H1 (cell line): ENCODE measurements around the gene FAM50A. TPM values are rescaled to one million over a fixed set of nuclear protein-coding genes. Genes with fewer than 3 reads are reported as not detected.
A peak's percentile ranks its signal among the peaks of the same experiment; 100 is the strongest.

Source experiments
- CTCF ChIA-PET: fragments of 300-600 bp; sonication (Branson Sonifier 250); formaldehyde crosslinking; loops from one replicate; lab custom pipeline; 2021; ENCODE audit not compliant: partially characterized antibody; lab: Charles Lee
- POLR2A ChIA-PET: fragments of 300-600 bp; sonication (Branson Sonifier 250); formaldehyde crosslinking; loops from one replicate; lab custom pipeline; 2021; ENCODE audit warnings: inconsistent platforms; ENCODE audit not compliant: partially characterized antibody; lab: Charles Lee
- DNase-seq, 2 experiments: peaks; one replicate each; pipeline versions ENCODE4 v3.0.0 to v3.0.0-alpha.2; 2010 to 2022; ENCODE audit warnings: low spot score in 2 of 2, low read depth in 1 of 2, mixed read lengths in 1 of 2
- FAIRE-seq: peaks from 2 replicates; lab custom pipeline; 2011; peaks lifted over from hg19 to GRCh38; lab: Jason Lieb, UNC
- H2AFZ ChIP-seq: 2 replicates; pipeline ENCODE4 v1.8.1; 2012; ENCODE audit warnings: low read length, inconsistent platforms
- H2AK5ac ChIP-seq: 2 replicates; pipeline ENCODE4 v1.6.1; 2013; ENCODE audit warnings: low read depth, low read length
- H2BK120ac ChIP-seq: replicated peaks from 2 replicates; pipeline ENCODE3; 2013; ENCODE audit warnings: low read depth, low read length, inconsistent platforms
- H2BK12ac ChIP-seq: 2 replicates; pipeline ENCODE4 v1.6.1; 2013; ENCODE audit warnings: low read depth, low read length
- H2BK15ac ChIP-seq: 2 replicates; pipeline ENCODE4 v1.6.1; 2013; ENCODE audit warnings: low read length
- H2BK20ac ChIP-seq: 2 replicates; pipeline ENCODE4 v1.6.1; 2013; ENCODE audit warnings: low read length
- H2BK5ac ChIP-seq: 2 replicates; pipeline ENCODE4 v1.6.1; 2013; ENCODE audit warnings: low read depth, low read length
- H3K14ac ChIP-seq: 2 replicates; pipeline ENCODE4 v1.6.1; 2013; ENCODE audit warnings: inconsistent platforms; ENCODE audit not compliant: insufficient read length
- H3K18ac ChIP-seq: 2 replicates; pipeline ENCODE4 v1.6.1; 2013; ENCODE audit warnings: low read length; ENCODE audit errors: extremely low read depth
- H3K23ac ChIP-seq: 2 replicates; pipeline ENCODE4 v1.6.1; 2013; ENCODE audit warnings: inconsistent platforms; ENCODE audit not compliant: insufficient read length
- H3K23me2 ChIP-seq: 2 replicates; pipeline ENCODE4 v1.6.1; 2013; ENCODE audit warnings: low read depth, low read length
- H3K27ac ChIP-seq: 2 replicates; pipeline ENCODE4 v1.6.1; 2011; ENCODE audit warnings: low read depth, low read length, inconsistent platforms
- H3K27me3 ChIP-seq, 4 experiments: replicated peaks in 1 of 4; 1 replicate in 1 of 4; 2 replicates in 3 of 4; pipeline versions ENCODE4 v1.6.1 to v1.8.1; 2011 to 2013; ENCODE audit warnings: low read length in 3 of 4, mild to moderate bottlenecking in 3 of 4, inconsistent platforms in 2 of 4, mixed read lengths in 2 of 4, moderate library complexity in 1 of 4; ENCODE audit not compliant: control insufficient read depth in 3 of 4, insufficient read depth in 3 of 4; ENCODE audit errors: extremely low read depth in 1 of 4
- H3K36me3 ChIP-seq, 4 experiments: 2 replicates each; pipeline versions ENCODE4 v1.6.1 to v1.8.1; 2011 to 2013; ENCODE audit warnings: mild to moderate bottlenecking in 4 of 4, low read length in 3 of 4, moderate library complexity in 2 of 4, control low read depth in 1 of 4, inconsistent platforms in 1 of 4; ENCODE audit not compliant: insufficient read depth in 4 of 4, control insufficient read depth in 2 of 4
- H3K4ac ChIP-seq: replicated peaks from 2 replicates; pipeline ENCODE3; 2013; ENCODE audit warnings: low read length, low read depth, mixed read lengths, inconsistent platforms; ENCODE audit not compliant: insufficient read length
- H3K4me1 ChIP-seq, 4 experiments: replicated peaks in 1 of 4; 1 replicate in 1 of 4; 2 replicates in 3 of 4; pipeline versions ENCODE4 v1.6.1 to v1.8.1; 2011 to 2013; ENCODE audit warnings: low read length in 3 of 4, inconsistent platforms in 2 of 4, mixed read lengths in 1 of 4; ENCODE audit not compliant: insufficient read depth in 4 of 4, control insufficient read depth in 3 of 4
- H3K4me2 ChIP-seq, 2 experiments: 2 replicates each; pipeline versions ENCODE4 v1.6.1 to v1.8.1; 2011 to 2013; ENCODE audit warnings: low read depth in 2 of 2, low read length in 2 of 2, control low read depth in 1 of 2, inconsistent platforms in 1 of 2, mild to moderate bottlenecking in 1 of 2; ENCODE audit not compliant: insufficient read depth in 1 of 2
- H3K4me3 ChIP-seq, 4 experiments: fragments of 200-600, 300-600 bp in 1 of 4; sonication (generic), shearing (Covaris generic), sonication (Bioruptor Twin) in 1 of 4; 2 replicates each; pipeline versions ENCODE4 v1.5.1 to v1.8.1; 2011 to 2016; ENCODE audit warnings: low read length in 4 of 4, low read depth in 3 of 4, control low read depth in 2 of 4, inconsistent platforms in 2 of 4, mild to moderate bottlenecking in 2 of 4, mixed read lengths in 1 of 4, moderate library complexity in 1 of 4; ENCODE audit not compliant: insufficient read depth in 2 of 4; ENCODE audit errors: extremely low read depth in 1 of 4
- H3K56ac ChIP-seq: replicated peaks from 2 replicates; pipeline ENCODE3; 2013; ENCODE audit warnings: low read depth, mild to moderate bottlenecking, mixed read lengths, low read length, inconsistent platforms; ENCODE audit not compliant: insufficient read length
- H3K79me1 ChIP-seq: 2 replicates; pipeline ENCODE4 v1.6.1; 2013; ENCODE audit warnings: low read depth, low read length, control low read depth
- H3K79me2 ChIP-seq, 2 experiments: 2 replicates each; pipeline versions ENCODE4 v1.6.1 to v1.8.1; 2012 to 2013; ENCODE audit warnings: low read length in 2 of 2, mild to moderate bottlenecking in 2 of 2, inconsistent platforms in 1 of 2; ENCODE audit not compliant: insufficient read depth in 2 of 2, control insufficient read depth in 1 of 2
- H3K9ac ChIP-seq, 4 experiments: replicated peaks in 1 of 4; 1 replicate in 1 of 4; 2 replicates in 3 of 4; pipeline versions ENCODE4 v1.6.1 to v1.8.1; 2011 to 2013; ENCODE audit warnings: low read depth in 3 of 4, low read length in 3 of 4, control low read depth in 2 of 4, mild to moderate bottlenecking in 2 of 4, moderate library complexity in 2 of 4, inconsistent platforms in 1 of 4; ENCODE audit errors: extremely low read depth in 1 of 4
- H3K9me3 ChIP-seq, 2 experiments: 2 replicates each; pipeline versions ENCODE4 v1.6.1 to v1.8.1; 2012 to 2013; ENCODE audit warnings: mild to moderate bottlenecking in 2 of 2, moderate library complexity in 2 of 2, control low read depth in 1 of 2, inconsistent platforms in 1 of 2, low read depth in 1 of 2, low read length in 1 of 2, mixed read lengths in 1 of 2; ENCODE audit not compliant: insufficient read depth in 2 of 2
- H4K20me1 ChIP-seq, 2 experiments: replicated peaks in 1 of 2; 2 replicates each; pipeline versions ENCODE3 to v1.8.1; 2011 to 2013; ENCODE audit warnings: inconsistent platforms in 2 of 2, low read length in 2 of 2, mild to moderate bottlenecking in 1 of 2; ENCODE audit not compliant: insufficient read depth in 2 of 2, control insufficient read depth in 1 of 2
- H4K5ac ChIP-seq: 2 replicates; pipeline ENCODE4 v1.6.1; 2013; ENCODE audit warnings: low read length, low read depth, mixed read lengths, inconsistent platforms; ENCODE audit not compliant: insufficient read length
- H4K8ac ChIP-seq: 2 replicates; pipeline ENCODE4 v1.8.0; 2013; ENCODE audit warnings: mild to moderate bottlenecking, moderate library complexity, low read length, inconsistent platforms; ENCODE audit not compliant: insufficient read depth; ENCODE audit errors: extremely low read depth
- H4K91ac ChIP-seq: replicated peaks from 2 replicates; pipeline ENCODE3; 2013; ENCODE audit warnings: low read length, mixed read lengths, inconsistent platforms; ENCODE audit not compliant: insufficient read length
- GTF2F1 ChIP-seq: IDR thresholded peaks from 2 replicates; pipeline ENCODE4 v1.6.1; 2012; ENCODE audit warnings: low read depth, low read length, improper control_type of control experiment, borderline replicate concordance
- WGBS, 2 experiments: shearing (Covaris generic) in 1 of 2; methylation state at CpG; one replicate each; pipeline versions ENCODE4 v1.1.6 to v1.1.7; 2013 to 2015; ENCODE audit warnings: low lambda C conversion rate in 2 of 2, mixed read lengths in 2 of 2, inconsistent platforms in 1 of 2, low coverage in 1 of 2, missing lambda C conversion rate in 1 of 2; ENCODE audit not compliant: insufficient replicate concordance in 2 of 2, insufficient coverage in 1 of 2, insufficient read length in 1 of 2; ENCODE audit errors: extremely low coverage in 1 of 2, missing lambda C conversion rate in 1 of 2; 5-methylcytosine and 5-hydroxymethylcytosine counted together
- polyA plus RNA-seq, 7 experiments: library from polyadenylated mRNA; depleted of rRNA in 3 of 7; stranded (reverse) in 5 of 7; unstranded in 2 of 7; fragments of >200 nt in 5 of 7; fragments of 200-250 nt in 2 of 7; gene quantifications; 1 replicate in 5 of 7; 2 replicates in 1 of 7; 4 replicates in 1 of 7; pipeline versions ENCODE4 v1.2.1 to v1.2.3, GENCODE V29; 2011 to 2013; ENCODE audit warnings: missing spikeins in 2 of 7, mixed read lengths in 2 of 7
- total RNA-seq: library from RNA; stranded (reverse); fragmentation: NEBNext Ultra II Directional; extraction: Animal tissue kit (Norgen Biotek cat#: 25700); gene quantifications from 2 replicates; pipeline ENCODE4 v1.2.1, GENCODE V29; 2021

FAM50A gene
- total and polyA plus RNA-seq, 2 of the 8 experiments (the other 6 are each of a cell fraction or from before 2014, with no cell fraction given): 30.7 to 48.7 TPM

DNA sequence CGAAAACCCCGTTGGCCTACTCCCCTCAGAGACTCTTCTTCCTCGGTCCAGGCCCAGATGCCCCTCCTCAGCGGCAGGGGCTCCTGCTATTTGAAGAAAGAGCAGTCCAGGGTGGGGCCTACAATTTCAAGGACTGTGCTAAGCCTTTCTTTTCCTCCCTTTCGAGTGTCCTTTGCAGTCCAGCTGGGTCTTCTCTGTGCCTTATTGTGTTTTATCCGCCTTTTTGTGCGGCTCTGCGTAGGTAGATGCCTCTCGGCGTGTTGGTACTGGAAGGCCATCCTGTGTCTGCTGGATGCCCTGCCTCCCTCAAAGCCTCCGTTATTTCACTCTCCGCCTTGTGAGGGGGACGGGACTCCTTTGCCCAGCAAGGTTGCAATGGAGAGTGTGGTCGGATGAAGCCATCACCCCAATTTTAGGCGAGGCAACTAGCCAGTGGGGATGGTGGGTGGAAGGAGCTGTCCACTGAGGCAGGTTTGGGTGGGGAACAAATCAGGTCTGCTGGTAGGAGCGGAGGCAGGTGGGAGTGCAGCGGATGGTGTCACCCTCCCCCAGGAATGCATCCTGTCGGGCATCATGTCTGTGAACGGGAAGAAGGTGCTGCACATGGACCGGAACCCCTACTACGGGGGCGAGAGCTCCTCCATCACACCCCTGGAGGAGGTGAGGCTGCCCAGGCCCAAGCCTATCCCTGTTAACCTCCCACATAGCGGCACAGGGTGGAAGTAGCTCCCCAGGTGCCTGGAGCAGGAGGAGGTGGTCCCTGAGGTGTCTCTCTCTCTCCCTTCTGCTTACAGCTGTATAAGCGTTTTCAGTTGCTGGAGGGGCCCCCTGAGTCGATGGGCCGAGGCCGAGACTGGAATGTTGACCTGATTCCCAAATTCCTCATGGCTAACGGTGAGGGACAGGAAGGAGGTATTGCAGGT, 5.7 kb upstream of the FAM50A start:
- Histone ChIP-seq H3K14ac (no peak overlapping the region), H3K4me2 (peak overlapping the region; percentile 68 to 89), H3K9ac (peak overlapping the region in 3 of 4 experiments; percentile 28 to 51 (median 29); a peak in 4 of 7 replicates), H3K27ac (no peak overlapping the region), H2BK120ac (no peak overlapping the region), H3K36me3 (peaks cover 0 to 29% (median 14%) of the 10 kb centered on the region in 4 experiments; a peak in 6 of 8 replicates), H3K4me3 (peak overlapping the region; percentile 56 to 86 (median 66)), H4K8ac (no peak overlapping the region), H3K23me2 (peaks cover 2% of the 10 kb centered on the region; the same call in 1 of the 2 replicates), H2AFZ (no peak overlapping the region), H3K27me3 (no peaks in the 10 kb centered on the region), H4K20me1 (peaks cover 0 to 11% of the 10 kb centered on the region in 2 experiments), H3K79me2 (peaks cover 0 to 17% of the 10 kb centered on the region in 2 experiments; a peak in 2 of 4 replicates), H2BK15ac (no peak overlapping the region), H4K5ac (no peak overlapping the region), H2BK20ac (no peak overlapping the region), H3K4ac (no peak overlapping the region), H2BK5ac (no peak overlapping the region), H2AK5ac (no peak overlapping the region), H3K4me1 (peaks cover 0 to 6% (median 4%) of the 10 kb centered on the region in 4 experiments; a peak in 6 of 7 replicates), H3K56ac (no peak overlapping the region), H3K79me1 (no peaks in the 10 kb centered on the region), H3K23ac (no peak overlapping the region), H2BK12ac (no peak overlapping the region), H4K91ac (no peak overlapping the region), H3K18ac (no peak overlapping the region), H3K9me3 (no peaks in the 10 kb centered on the region)
- DNase-seq (no peak), FAIRE-seq (no peak)
- WGBS, 2 experiments: 87% methylated on average over 15 of the region's 28 CpGs; no CpG with 5 or more reads in 1 of the 2 experiments
- ChIA-PET CTCF (interaction anchor here (0.5 to 0.9 kb wide), 2 partner anchors 42 to 44 kb away, joined by 3 to 4 read pairs; no protein-coding TSS in a partner anchor), POLR2A (interaction anchor here (0.8 to 1.2 kb wide), 6 partner anchors 10 to 89 kb away, joined by 3 to 5 read pairs (median 3); partner anchors contain the start of genes RPL10 and SLC10A3)
- no peak for TF ChIP-seq GTF2F1
